GM21381 (cell line): ENCODE data around the gene NPAS3.

ENCODE experiments used
- ATAC-seq: cut with Tn5 transposase; IDR thresholded peaks from one replicate; pipeline ENCODE4 v1.9.1; 2021; ENCODE audit warnings: mild to moderate bottlenecking, moderate library complexity; ENCODE audit not compliant: unreplicated experiment

The NPAS3 gene

GRCh38 chr14:33464254-33464962 is 525.7 kb downstream of the NPAS3 start:
- no peak for ATAC-seq

GRCh38 chr14:33465846-33466700 is 527.4 kb downstream of the NPAS3 start:
- ATAC-seq: no peak

GRCh38 chr14:33467971-33468370 is 529.3 kb downstream of the NPAS3 start:
- no peak for ATAC-seq

- no peak for ATAC-seq
These were observed 531.2 kb downstream of the NPAS3 start for GRCh38 chr14:33469898-33470297.

- ATAC-seq: no peak
These were observed 533.1 kb downstream of the NPAS3 start for GRCh38 chr14:33471776-33472175.

GRCh38 chr14:33475623-33476022 is 536.9 kb downstream of the NPAS3 start:
- no peak for ATAC-seq

GRCh38 chr14:33477797-33478196 is 539.1 kb downstream of the NPAS3 start:
- no peak for ATAC-seq

GRCh38 chr14:33480071-33480886 is 541.6 kb downstream of the NPAS3 start:
- ATAC-seq: no peak

GRCh38 chr14:33480887-33481184 is 542.2 kb downstream of the NPAS3 start:
- ATAC-seq: no peak

GRCh38 chr14:33483110-33483509 is 544.4 kb downstream of the NPAS3 start:
- ATAC-seq: no peak

GRCh38 chr14:33483541-33483940 is 544.9 kb downstream of the NPAS3 start:
- no peak for ATAC-seq

GRCh38 chr14:33484264-33484663 is 545.6 kb downstream of the NPAS3 start:
- ATAC-seq: no peak

GRCh38 chr14:33486332-33486890 is 547.7 kb downstream of the NPAS3 start:
- ATAC-seq: no peak

- ATAC-seq: no peak
These were observed 549.9 kb downstream of the NPAS3 start for GRCh38 chr14:33488582-33488981.

- no peak for ATAC-seq
These were observed 551.9 kb downstream of the NPAS3 start for GRCh38 chr14:33490555-33490954.

- no peak for ATAC-seq
These were observed 552.4 kb downstream of the NPAS3 start for GRCh38 chr14:33491112-33491511.

GRCh38 chr14:33492491-33492890 is 553.8 kb downstream of the NPAS3 start:
- ATAC-seq: no peak

- no peak for ATAC-seq
These were observed 554.6 kb downstream of the NPAS3 start for GRCh38 chr14:33493266-33493665.

- ATAC-seq: no peak
These were observed 555.3 kb downstream of the NPAS3 start for GRCh38 chr14:33493990-33494389.

GRCh38 chr14:33499687-33500086 is 561.0 kb downstream of the NPAS3 start:
- ATAC-seq: no peak
